ENCODE data around the gene ALDOC.

Gene ALDOC

DNA sequence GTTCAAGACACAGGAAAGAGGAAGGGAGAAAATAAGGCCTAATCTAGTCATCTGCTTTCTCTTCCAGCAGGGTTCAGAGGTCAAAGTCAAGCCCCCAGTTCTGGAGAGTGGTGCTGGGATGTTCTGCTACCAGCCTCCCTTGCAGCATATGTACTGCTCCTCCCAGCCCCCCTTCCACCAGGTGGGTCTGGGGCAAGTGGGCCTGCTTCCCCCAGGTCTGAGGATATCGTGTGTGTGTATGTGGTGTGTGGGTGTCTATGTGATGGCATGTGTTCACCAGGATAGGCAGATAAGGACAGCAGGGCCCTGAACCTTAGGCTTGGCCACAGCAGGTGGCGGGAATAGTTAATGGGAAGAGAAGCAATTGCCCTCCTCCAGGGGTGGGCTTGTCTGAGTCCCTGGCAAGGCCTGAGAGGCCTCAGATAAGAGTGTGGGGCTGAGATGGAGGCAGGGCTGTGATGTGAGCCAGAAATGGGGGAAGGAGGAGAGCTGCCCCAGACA lies 49.5 kb downstream of the ALDOC start:
- no peak overlapping the region for H3K27ac Mint-ChIP-seq
- no peak for ATAC-seq (ENCODE audit: low read depth)
- no peak overlapping the region for H3K4me3 Mint-ChIP-seq

DNA sequence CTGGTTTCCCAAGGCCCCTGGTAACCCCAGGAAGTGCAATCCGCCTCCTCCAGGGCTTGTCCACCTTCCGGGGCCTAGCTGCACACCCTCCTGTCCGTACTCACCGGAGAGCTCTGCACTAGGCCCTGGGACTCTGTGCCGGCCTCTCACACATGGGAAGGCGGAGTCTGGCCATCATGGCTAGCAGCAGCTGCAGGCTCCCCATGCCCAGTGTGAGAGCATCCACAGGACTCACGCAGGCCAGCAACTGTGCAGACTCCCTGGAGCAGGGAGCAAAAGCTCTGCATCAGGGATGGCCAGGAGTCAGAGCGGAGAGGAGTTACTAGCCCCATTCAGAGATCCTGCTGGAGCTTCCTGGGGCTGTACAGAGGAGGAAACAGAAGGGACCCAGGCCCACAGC lies 50.3 kb downstream of the ALDOC start:
- Mint-ChIP-seq H3K27ac (no peak overlapping the region), H3K4me1 (no peaks in the 10 kb centered on the region), H3K9me3 (no peaks in the 10 kb centered on the region), H3K36me3 (no peaks in the 10 kb centered on the region), H3K27me3 (no peaks in the 10 kb centered on the region), H3K4me3 (no peak overlapping the region)
- DNase-seq (ENCODE audit: low spot score in 2 of 2) = no peak
- ATAC-seq (ENCODE audit: low read depth) = no peak

More for the DNA sequence above, 49.5 kb downstream of the ALDOC start:
- Mint-ChIP-seq H3K36me3 (no peaks in the 10 kb centered on the region), H3K4me1 (no peaks in the 10 kb centered on the region), H3K27me3 (no peaks in the 10 kb centered on the region), H3K9me3 (no peaks in the 10 kb centered on the region)
- DNase-seq (ENCODE audit: low spot score in 2 of 2) = no peak

DNA sequence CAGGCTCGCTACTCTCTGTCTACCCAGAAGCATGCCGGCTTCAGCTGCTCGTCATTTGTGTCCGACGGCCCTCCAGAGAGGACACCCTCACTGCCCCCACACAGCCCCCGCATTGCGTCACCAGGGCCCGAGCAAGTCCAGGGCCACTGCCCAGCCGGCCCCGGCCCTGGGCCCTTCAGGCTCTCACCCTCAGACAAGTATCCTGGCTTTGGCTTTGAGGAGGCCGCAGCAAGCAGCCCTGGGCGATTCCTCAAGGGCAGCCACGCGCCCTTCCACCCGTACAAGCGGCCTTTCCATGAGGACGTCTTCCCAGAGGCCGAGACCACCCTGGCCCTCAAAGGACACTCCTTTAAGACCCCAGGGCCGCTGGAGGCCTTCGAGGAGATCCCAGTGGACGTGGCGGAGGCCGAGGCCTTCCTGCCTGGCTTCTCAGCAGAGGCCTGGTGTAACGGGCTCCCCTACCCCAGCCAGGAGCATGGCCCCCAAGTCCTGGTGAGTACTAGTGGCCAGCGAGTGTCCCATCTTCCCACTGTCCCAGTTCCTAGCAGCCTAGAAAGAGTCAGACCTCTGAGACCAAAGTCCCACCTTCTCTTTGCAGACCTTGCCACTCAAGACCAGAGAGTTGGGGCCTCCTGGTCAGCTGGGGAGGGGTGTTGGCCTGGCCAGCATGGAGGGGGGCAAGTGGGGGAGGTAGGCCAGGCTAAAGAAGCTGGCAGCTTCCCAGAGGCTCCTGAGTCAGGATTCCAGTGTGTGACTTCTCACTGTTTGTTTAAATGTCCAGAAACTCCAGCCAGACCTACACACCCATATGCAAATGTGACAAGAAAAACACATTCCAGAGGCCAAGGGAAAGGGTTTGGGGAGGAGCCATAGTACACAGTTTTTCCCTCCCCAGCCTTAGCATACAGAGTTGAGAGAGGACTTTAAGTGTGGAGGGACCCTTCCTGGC lies 51.9 kb downstream of the ALDOC start:
- no peak for ATAC-seq (ENCODE audit: low read depth)
- Mint-ChIP-seq H3K27me3 (no peaks in the 10 kb centered on the region), H3K27ac (no peak overlapping the region), H3K4me3 (no peak overlapping the region), H3K9me3 (no peaks in the 10 kb centered on the region), H3K36me3 (no peaks in the 10 kb centered on the region), H3K4me1 (peaks cover 3% of the 10 kb centered on the region)
- DNase-seq (ENCODE audit: low spot score in 2 of 2) = no peak

DNA sequence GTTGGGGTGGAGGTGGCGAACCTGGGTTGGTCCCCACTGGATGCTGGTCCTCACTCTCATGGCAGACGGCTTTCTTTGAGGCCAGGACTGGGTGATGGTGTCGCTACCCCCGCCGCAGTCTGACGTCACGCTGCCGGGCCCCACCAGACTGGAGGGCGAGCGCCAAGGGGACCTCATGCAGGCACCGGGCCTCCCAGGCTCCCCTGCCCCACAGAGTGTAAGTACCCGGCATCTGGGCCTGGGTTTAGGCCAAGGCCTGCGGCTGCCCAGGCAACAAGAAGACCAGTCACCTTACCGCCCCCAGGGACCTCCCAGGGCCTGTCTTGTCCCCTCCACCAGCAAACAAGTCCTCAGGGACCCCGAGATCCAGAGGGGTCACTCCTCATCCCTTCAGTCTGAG lies 52.8 kb downstream of the ALDOC start:
- no peak overlapping the region for H3K27ac Mint-ChIP-seq
- no peaks in the 10 kb centered on the region for H3K9me3 Mint-ChIP-seq
- no peak overlapping the region for H3K4me3 Mint-ChIP-seq
- no peak for ATAC-seq (ENCODE audit: low read depth)
- no peaks in the 10 kb centered on the region for H3K27me3 Mint-ChIP-seq
- H3K36me3 Mint-ChIP-seq = no peaks in the 10 kb centered on the region
- H3K4me1 Mint-ChIP-seq = peaks cover 3% of the 10 kb centered on the region
- no peak for DNase-seq (ENCODE audit: low spot score in 2 of 2)

DNA sequence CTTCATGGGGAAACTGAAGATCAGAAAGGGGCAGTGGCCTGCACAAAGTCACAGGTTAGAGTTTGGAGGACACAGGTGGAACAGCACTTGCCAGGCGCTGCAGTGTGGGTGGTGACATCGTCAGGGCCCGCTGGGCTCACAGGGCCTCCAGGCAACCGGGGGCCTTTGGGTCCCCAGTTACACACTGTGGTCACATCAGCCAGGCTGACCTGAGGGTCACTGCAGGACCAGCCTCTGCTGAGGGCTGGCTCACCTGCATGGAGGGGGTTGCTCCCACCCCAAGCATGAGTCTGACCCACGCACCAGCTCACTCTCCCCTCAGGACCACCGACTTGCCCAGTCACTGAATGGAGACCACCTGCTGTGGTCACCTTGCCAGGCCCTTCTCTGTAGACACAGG lies 53.5 kb downstream of the ALDOC start:
- Mint-ChIP-seq H3K4me1 (peaks cover 4% of the 10 kb centered on the region), H3K9me3 (no peaks in the 10 kb centered on the region), H3K36me3 (no peaks in the 10 kb centered on the region), H3K27me3 (no peaks in the 10 kb centered on the region), H3K27ac (no peak overlapping the region), H3K4me3 (no peak overlapping the region)
- no peak for DNase-seq (ENCODE audit: low spot score in 2 of 2)
- ATAC-seq (ENCODE audit: low read depth) = no peak

All from memory B cell (primary cell).